Nephron (organoid): Measurements from ENCODE around the gene HECTD1.
"Not testable (repeated sequence)": the region's sequence is repeated elsewhere in the genome, so short reads cannot be mapped to it uniquely, and the experiment has no call there.

Experiments used
- H3K27ac Mint-ChIP-seq, 3 experiments: 2 replicates each; pipeline ENCODE4 v1.8.0; 2020; ENCODE audit warnings: mixed read lengths in 3 of 3, mild to moderate bottlenecking in 2 of 3, moderate library complexity in 1 of 3
- H3K27me3 Mint-ChIP-seq: 2 replicates; pipeline ENCODE4 v1.8.0; 2021; ENCODE audit warnings: low read depth, mild to moderate bottlenecking, moderate library complexity, mixed read lengths
- H3K36me3 Mint-ChIP-seq: 2 replicates; pipeline ENCODE4 v1.8.0; 2020; ENCODE audit warnings: low read depth, mixed read lengths
- H3K4me1 Mint-ChIP-seq: 2 replicates; pipeline ENCODE4 v1.8.0; 2020; ENCODE audit warnings: mixed read lengths
- H3K4me3 Mint-ChIP-seq, 3 experiments: 2 replicates each; pipeline ENCODE4 v1.8.0; 2020; ENCODE audit warnings: mild to moderate bottlenecking in 3 of 3, mixed read lengths in 3 of 3, moderate library complexity in 2 of 3
- H3K9me3 Mint-ChIP-seq: 2 replicates; pipeline ENCODE4 v1.8.0; 2020; ENCODE audit warnings: mixed read lengths
- TF ChIP-seq, protein P1 (sequence below), 3 experiments: fragments of 200-600 bp; sonication (generic); IDR thresholded peaks; one replicate each; pipeline ENCODE4 v1.5.0; 2021; ENCODE audit warnings: antibody characterized with exemption in 3 of 3; ENCODE audit not compliant: unreplicated experiment in 3 of 3

The HECTD1 gene

GRCh38 chr14:31206536-31207286 is 882 bp downstream of the HECTD1 start:
- peak overlapping the region; percentile 88 to 91 (median 88) for H3K4me3 Mint-ChIP-seq

GRCh38 chr14:31205681-31206535 is 1.7 kb downstream of the HECTD1 start:
- no peaks in the 10 kb centered on the region for H3K9me3 Mint-ChIP-seq
- peaks cover 26% of the 10 kb centered on the region for H3K4me1 Mint-ChIP-seq
- peaks cover 4% of the 10 kb centered on the region for H3K27me3 Mint-ChIP-seq
- H3K36me3 Mint-ChIP-seq = peaks cover 36% of the 10 kb centered on the region
- peak overlapping the region; percentile 83 to 88 (median 88) for H3K4me3 Mint-ChIP-seq
- TF ChIP-seq, protein P1, sequence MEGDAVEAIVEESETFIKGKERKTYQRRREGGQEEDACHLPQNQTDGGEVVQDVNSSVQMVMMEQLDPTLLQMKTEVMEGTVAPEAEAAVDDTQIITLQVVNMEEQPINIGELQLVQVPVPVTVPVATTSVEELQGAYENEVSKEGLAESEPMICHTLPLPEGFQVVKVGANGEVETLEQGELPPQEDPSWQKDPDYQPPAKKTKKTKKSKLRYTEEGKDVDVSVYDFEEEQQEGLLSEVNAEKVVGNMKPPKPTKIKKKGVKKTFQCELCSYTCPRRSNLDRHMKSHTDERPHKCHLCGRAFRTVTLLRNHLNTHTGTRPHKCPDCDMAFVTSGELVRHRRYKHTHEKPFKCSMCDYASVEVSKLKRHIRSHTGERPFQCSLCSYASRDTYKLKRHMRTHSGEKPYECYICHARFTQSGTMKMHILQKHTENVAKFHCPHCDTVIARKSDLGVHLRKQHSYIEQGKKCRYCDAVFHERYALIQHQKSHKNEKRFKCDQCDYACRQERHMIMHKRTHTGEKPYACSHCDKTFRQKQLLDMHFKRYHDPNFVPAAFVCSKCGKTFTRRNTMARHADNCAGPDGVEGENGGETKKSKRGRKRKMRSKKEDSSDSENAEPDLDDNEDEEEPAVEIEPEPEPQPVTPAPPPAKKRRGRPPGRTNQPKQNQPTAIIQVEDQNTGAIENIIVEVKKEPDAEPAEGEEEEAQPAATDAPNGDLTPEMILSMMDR (IDR thresholded peaks at IDR 0.05; ENCODE audit: unreplicated experiment in 3 of 3) = no peak
- peak overlapping the region; percentile 69 to 100 (median 78) for H3K27ac Mint-ChIP-seq

More at GRCh38 chr14:31206536-31207286, 882 bp downstream of the HECTD1 start:
- Mint-ChIP-seq H3K36me3 (peaks cover 31% of the 10 kb centered on the region), H3K27ac (peak overlapping the region; percentile 98 to 100 (median 100)), H3K27me3 (peaks cover 4% of the 10 kb centered on the region), H3K4me1 (peaks cover 25% of the 10 kb centered on the region), H3K9me3 (no peaks in the 10 kb centered on the region)
- TF ChIP-seq, protein P1 (IDR thresholded peaks at IDR 0.05; ENCODE audit: unreplicated experiment in 3 of 3) = no peak

GRCh38 chr14:31204593-31205534 is 2.7 kb downstream of the HECTD1 start:
- H3K27ac Mint-ChIP-seq = peak overlapping the region; percentile 9 to 78 (median 52)
- H3K4me1 Mint-ChIP-seq = peaks cover 30% of the 10 kb centered on the region
- H3K36me3 Mint-ChIP-seq = peaks cover 44% of the 10 kb centered on the region
- TF ChIP-seq, protein P1 (IDR thresholded peaks at IDR 0.05; ENCODE audit: unreplicated experiment in 3 of 3) = no peak
- peak overlapping the region; percentile 83 to 88 (median 88) for H3K4me3 Mint-ChIP-seq
- H3K27me3 Mint-ChIP-seq = peaks cover 4% of the 10 kb centered on the region
- H3K9me3 Mint-ChIP-seq = no peaks in the 10 kb centered on the region

DNA sequence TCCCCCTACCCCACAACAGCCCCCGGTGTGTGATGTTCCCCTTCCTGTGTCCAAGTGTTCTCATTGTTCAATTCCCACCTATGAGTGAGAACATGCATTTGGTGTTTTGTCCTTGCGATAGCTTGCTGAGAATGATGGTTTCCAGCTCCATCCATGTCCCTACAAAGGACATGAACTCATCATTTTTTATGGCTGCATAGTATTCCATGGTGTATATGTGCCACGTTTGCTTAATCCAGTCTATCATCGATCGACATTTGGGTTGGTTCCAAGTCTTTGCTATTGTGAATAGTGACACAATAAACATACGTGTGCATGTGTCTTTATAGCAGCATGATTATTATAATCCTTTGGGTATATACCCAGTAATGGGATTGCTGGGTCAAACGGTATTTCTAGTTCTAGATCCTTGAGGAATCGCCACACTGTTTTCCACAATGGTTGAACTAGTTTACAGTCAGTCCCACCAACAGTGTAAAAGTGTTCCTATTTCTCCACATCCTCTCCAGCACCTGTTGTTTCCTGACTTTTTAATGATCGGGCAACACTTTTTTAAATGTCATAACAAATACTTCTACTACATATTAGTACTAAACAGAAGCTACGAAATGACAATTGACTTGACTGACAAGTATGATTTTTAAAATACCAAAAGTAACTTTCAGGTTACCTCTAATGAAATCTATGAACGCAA is 3.5 kb downstream of the HECTD1 start:
- not testable (repeated sequence) for H3K27ac Mint-ChIP-seq, H3K27me3 Mint-ChIP-seq, H3K9me3 Mint-ChIP-seq
- Mint-ChIP-seq H3K4me3 (peak overlapping the region in 2 of 3 experiments; percentile 27 to 36), H3K36me3 (peaks cover 49% of the 10 kb centered on the region), H3K4me1 (peaks cover 27% of the 10 kb centered on the region)

GRCh38 chr14:31203414-31203742 is 4.2 kb downstream of the HECTD1 start:
- peaks cover 23% of the 10 kb centered on the region for H3K4me1 Mint-ChIP-seq
- no peaks in the 10 kb centered on the region for H3K9me3 Mint-ChIP-seq
- no peak overlapping the region for H3K4me3 Mint-ChIP-seq
- TF ChIP-seq, protein P1 (IDR thresholded peaks at IDR 0.05; ENCODE audit: unreplicated experiment in 3 of 3) = no peak
- no peak overlapping the region for H3K27ac Mint-ChIP-seq
- H3K36me3 Mint-ChIP-seq = peaks cover 51% of the 10 kb centered on the region
- peaks cover 4% of the 10 kb centered on the region for H3K27me3 Mint-ChIP-seq
